Loucy (cell line): ENCODE data around the gene IGFN1.

Source experiments
- CTCF ChIP-seq: fragments of 200-600 bp; sonication (generic); conservative IDR thresholded peaks from 2 replicates; pipeline ENCODE4 v1.5.1; 2014; ENCODE audit warnings: mild to moderate bottlenecking, antibody characterized with exemption, low read length
- EZH2phosphoT487 ChIP-seq: fragments of 200-600 bp; IDR thresholded peaks from 2 replicates; pipeline ENCODE4 v1.6.1; 2018; ENCODE audit warnings: antibody characterized with exemption, mild to moderate bottlenecking, moderate library complexity, borderline replicate concordance

DNA sequence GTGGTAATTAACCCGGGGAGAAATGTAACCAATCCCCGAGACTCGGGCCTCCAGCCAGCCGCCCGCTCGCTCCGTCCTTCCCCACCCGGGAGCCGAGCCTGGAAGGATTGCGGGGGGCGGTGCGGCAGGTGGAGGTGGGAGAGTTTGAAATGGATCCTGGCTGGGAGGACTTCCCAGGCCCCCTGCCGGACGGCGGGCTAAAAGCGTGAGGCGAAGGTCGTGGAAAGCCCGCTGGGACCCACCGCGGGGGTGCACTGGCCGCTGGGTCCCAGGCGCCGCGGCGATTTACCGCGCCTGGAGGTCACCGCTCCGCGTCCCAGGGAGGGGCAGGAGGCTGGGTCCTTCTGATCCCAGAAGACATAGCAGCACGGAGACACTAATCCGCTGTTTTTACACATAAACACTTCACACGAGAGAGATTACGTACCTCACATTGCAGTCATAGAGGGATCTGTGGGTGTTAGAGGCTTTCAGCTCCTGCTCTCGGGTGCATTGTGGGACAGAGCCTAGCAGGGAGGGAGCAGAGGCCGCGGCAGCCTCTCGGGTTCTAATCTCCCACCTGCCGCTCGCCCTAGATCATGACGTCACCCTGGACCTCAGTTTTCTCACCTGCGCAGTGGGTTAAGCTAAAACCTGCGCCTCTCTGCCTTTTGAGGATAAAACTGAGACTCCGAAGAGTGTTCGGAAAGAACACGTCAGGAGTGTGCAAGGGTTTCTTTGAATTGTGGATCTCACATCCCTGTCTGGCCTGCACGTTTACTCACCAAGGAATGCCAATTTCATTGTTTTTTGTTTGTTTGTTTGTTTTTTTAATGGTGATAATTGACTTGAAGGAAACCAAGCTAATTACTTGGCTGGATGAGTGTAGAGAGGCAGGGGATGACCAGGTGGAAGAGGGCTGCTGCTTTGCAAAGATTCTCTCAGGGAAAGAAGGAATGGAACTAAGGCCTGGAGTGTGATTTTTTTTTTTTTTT lies 19.3 kb upstream of the IGFN1 start:
- TF ChIP-seq CTCF (no peak), EZH2phosphoT487 (no peak)
